NCI-H1436 (cell line): Measurements from ENCODE around the gene NRG2.

Source experiments
- DNase-seq: peaks from one replicate; lab custom pipeline; 2025; lab: John Stamatoyannopoulos, UW

NRG2 gene

DNA sequence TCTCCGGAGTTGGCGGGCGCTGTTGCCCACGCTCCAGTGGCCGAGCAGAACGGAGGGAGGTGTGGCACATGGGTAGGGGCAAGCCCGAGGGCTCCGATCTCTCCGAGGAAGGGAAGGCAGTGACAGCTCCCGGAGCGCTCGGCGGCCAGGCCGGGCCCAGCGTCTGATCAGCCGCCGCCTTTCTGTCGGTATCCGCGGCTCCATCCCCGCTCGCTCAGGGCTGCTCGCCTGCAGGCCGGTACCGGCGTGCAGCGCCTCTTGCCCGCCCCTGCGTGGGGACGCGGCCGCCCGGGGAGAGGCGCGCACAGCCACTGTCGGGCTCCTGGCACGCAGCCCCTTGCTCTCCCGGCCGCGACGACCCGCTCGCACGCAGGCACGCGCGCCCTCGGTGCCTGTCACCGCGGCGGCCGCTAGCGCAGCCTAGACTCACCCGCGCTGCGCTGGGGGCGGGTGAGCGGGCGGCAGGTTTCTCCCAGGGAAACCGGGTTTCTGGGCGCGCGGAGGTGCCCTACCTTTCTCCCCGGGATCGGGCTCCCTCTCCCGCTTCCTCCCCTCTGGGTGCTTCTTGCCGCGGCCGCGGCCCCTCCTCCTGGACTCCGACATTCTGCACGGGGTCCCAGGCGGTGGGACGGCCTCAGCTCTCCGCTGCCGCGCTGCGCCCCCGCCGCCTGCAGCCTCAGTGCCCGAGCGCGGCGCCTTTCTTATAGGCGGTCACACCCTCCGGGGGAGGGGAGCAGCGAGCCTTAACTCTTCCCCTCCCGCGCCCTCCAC, 139.1 kb downstream of the NRG2 start:
- DNase-seq: no peak

DNA sequence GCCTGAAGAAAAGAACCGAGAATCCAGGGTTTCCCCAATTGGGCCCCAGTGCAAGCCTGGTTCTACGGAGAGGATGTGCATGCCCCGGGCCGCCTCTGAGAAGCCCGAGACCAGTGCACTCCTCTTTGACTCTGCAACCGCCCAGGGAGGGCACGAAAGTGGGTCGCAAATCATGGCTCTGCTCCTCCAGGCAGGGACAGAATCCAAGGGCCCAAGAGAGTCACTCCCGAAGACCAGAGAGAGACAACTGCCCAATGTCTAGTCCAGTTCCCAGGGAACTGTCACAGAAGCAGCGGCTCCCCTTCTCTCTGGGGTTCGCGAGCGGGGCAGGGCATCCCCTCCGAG, 139.7 kb downstream of the NRG2 start:
- DNase-seq: no peak

DNA sequence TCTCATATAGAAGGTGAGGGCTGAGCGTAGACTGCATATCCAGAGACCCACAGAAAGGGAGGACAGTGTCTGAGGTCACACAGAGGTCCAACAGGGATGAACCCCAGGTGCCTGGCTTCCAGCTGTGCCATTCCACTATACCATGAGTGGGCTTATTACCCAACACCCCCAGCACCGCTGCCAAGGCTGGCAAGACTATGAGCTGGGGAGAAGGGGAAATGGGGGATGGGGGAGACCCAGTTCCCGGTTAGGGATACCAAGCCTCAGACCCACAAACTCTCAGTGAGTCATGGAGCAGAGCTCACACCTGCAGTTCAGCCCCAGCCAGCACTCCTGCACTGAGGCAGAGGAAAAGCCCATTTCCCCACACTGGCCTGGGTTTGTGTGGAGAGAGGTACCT, 141.1 kb downstream of the NRG2 start:
- DNase-seq: no peak

- DNase-seq: no peak
These were observed 141.9 kb downstream of the NRG2 start for GRCh38 chr5:139901251-139901575.

DNA sequence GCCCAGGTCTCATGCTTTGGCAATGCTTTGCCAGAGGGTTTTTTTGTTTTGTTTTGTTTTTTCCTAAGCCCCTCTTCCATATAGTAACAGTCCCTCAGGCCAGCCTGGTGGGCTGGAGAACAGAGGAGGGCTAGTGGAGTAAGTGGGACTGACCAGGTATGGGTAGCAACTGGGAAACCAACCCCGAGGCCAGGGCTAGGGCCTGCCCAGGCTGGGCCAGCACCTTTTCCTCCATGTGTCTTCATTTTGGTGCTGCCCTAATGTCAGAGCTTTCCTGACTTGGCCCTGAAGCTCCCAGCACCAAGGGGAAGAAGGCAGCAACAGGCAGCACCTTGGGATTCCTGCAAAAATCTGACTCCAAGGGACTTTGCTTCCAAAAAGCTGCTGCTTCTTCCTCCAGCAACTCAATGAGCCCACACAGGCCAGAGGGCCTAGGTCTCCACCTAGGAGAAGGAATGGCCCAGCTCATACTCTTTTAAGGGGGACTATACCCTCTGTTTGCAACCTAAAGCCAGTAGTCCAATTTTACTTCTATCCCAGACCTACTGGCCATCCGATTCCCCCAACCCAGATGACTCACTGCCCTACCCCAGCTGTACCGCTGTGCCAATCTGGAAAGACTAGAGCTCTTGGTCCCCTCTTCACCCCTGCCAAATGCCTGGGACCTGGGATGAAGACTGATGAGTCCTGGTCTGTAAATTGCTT, 142.4 kb downstream of the NRG2 start:
- no peak for DNase-seq

DNA sequence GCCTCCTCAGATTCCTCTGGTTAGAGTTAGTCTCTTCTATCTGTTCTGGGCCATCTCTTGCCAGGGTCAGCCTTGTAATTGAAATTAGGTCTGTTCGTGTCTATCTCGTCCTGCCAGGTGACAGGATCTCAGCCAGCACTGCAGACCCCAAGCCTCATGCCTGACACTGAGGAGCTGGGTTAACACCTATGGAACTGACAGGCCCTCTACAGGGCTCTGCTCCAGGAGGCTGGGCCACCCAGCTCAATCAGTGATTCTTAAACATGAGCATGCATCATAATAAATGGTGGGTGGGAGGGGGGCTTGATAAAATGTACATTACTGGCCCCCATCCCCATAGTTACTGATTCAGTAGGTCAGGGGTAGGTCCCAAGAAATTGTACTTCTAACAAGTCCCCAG, 144.1 kb downstream of the NRG2 start:
- no peak for DNase-seq

DNA sequence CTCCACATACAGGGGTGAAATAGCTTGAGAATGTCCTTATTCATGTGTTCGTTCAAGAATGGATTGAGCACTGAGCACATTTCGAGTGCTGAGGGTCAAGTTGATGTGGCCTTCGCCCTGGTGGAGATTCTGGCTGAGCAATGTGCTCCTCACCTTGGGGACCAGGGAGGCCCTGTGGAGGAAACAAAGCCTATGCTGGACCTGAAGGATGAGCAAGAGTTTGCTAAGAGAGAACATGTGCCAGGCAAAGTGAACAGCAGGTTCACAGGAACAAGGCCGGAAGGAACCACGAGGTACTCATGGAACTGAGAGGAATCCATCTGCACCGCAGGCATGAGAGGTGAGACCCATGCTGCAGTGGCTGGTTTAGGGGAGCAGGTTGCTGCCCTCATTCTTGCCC, 145.1 kb downstream of the NRG2 start:
- no peak for DNase-seq

GRCh38 chr5:139897342-139897741, 145.8 kb downstream of the NRG2 start:
- DNase-seq: no peak

GRCh38 chr5:139896718-139897117, 146.4 kb downstream of the NRG2 start:
- no peak for DNase-seq

GRCh38 chr5:139895647-139896046, 147.5 kb downstream of the NRG2 start:
- no peak for DNase-seq

DNA sequence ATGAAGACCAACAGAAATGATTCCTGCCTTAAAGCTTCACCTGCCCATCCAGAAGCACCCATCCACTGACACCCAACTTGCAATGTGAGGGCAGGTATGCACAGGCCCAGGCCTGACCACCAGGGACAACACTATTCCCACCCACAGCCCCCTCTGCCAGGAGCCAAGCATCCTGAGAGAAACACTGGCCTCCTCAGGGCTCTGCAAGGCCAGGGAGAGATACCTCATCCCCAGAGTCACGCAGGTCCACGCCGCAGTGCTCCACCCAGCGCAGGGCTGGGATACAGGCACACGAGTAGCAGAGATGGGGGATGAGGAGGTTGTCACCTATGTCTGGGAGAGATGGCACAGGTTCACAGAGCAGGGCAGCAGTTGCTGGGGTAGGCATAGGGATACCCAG, 148.1 kb downstream of the NRG2 start:
- DNase-seq: no peak

DNA sequence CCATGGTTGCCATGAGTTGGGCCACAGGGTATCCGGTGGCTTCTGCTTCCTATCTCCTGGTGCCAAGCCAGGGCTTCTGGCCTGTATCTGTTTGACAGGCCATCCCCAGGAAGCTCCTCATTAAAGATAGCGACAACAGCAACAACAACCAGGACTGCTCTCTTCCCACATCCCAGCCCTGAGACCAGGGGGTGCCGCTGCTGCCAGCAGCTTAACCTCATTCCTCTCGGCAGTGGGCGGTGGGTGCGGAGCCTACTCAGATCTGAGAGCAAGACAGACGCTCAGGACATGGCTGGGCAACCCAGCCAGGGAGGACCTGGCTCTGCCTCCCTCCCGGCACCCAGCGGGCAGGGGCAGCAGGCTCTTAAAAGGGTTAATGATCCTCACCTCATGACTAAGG, 149.2 kb downstream of the NRG2 start:
- DNase-seq: no peak

DNA sequence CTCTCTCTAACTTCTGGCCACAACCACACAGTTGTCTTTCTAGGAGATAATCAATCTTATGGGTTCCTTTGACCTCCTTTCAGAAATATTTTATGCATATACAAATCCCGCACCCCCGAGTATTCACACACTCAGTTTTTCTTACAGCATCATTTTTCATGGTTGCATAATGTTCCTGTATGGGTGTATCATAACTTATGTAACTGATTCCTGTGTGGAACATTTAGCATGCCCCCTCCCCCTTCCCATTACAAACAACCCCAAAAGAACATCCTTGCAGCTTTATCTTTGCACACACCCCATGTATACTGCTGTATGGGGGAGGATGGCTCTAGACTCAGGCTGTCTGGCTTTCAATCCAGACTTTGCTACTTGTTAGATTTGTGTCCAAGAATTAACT, 153.7 kb downstream of the NRG2 start:
- no peak for DNase-seq

DNA sequence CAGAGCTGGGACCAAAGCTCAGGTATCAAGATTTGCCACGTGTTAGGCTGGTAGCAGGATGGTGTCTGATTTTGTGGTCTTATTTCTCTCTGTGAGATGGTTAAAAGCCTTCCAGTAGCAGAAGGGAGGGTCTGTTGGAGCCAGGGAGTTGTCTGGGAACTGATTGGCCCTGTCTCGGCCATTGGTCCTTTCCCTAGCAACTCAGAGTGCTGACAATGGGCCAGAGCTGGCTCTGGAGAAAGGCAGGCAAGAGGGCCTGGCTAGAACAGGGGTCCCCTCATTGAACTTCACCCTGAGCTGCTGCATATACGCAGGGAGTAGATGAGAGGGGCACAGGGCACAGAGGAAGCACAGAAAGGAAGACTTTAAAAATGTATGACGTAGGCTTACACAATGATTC, 154.7 kb downstream of the NRG2 start:
- no peak for DNase-seq

DNA sequence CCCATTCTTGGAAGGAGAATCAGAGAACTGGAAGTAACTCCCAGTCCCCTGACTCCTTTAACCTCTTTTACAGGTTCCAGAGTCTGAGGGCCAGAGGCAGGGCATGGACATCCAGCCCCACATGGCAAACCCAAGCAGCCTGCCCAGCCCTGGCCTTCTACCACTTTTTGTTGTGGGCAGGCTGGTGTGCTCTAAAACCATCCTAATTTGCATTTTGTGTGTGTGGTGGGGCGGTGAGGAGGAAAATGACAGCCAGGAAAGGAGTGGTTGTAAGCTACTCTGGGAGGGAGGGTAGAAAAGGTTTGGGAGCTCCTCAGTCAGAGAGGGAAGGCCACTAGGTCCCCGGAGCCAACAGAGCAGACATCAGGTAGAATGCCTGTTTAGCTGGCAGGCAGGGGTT, 156.9 kb downstream of the NRG2 start:
- no peak for DNase-seq

GRCh38 chr5:139885857-139886208, 157.3 kb downstream of the NRG2 start:
- no peak for DNase-seq

GRCh38 chr5:139885172-139885856, 157.8 kb downstream of the NRG2 start:
- DNase-seq: no peak

DNA sequence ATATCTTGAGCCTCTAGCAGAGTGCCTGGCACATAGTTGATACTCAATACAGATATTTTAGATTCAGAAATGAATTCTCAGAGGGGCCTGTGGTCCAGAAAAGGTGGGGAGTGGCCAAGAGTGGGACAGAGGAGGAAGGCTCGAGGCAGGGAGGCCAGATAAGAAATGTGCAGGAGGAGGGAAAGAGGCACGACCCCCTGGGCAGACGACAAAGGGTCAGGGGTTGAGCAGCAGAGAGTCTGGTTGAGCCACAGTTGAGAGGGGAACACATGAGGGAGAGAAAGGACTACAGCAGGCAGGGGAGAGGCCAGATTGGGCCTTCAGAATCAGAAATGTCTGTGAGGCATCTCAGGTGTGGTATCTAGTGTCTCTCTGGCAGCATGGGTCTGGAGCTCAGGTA, 158.4 kb downstream of the NRG2 start:
- no peak for DNase-seq

- no peak for DNase-seq
These were observed 159.0 kb downstream of the NRG2 start for GRCh38 chr5:139884144-139884543.

DNA sequence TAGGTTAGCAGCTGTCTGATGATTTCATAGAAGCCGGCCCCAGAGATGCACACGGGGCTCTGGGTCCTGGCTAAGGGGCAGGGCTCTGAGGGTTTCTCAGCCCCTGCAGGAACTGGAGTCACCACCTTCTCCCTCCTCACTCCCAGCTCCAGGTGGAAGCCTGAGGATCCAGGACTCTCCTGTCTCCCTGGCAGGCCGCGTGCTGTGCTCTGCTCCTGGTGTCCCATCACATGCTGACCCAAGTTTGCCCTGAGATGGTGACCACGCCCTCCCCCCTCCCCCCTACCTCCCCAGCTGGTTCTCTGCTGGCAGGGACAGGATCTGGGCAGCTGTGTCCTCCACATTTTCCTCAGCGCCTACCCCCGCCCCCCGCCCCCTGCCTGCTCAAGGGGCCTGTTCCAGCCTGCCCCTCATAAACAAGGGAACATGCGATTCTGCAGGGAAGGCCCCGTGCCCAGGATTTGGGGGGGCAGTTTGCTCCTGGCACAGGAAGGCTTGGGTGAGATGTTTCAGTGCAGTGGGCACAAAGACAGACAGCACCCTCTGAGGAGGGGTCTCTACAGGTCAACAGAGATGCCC, 160.0 kb downstream of the NRG2 start:
- no peak for DNase-seq

DNA sequence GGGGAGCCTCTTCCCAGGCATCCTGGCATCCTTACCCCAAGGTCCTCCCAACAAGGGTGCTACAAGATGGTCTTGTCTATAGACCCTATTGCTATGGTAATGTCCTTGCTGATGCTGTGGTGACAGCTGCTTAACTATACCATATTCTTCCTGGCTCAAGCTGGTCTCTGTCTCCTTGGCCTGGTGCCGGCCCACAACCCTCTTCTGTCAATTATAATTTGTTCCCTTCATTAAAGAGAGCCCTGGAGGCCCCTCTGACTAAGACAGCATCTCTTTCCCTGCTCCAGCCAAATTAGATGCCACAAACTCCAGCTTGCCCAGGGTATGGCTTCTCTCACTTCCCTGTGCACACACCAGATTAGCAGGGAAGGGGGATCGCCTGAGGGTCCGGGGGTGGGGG, 160.8 kb downstream of the NRG2 start:
- DNase-seq: no peak

DNA sequence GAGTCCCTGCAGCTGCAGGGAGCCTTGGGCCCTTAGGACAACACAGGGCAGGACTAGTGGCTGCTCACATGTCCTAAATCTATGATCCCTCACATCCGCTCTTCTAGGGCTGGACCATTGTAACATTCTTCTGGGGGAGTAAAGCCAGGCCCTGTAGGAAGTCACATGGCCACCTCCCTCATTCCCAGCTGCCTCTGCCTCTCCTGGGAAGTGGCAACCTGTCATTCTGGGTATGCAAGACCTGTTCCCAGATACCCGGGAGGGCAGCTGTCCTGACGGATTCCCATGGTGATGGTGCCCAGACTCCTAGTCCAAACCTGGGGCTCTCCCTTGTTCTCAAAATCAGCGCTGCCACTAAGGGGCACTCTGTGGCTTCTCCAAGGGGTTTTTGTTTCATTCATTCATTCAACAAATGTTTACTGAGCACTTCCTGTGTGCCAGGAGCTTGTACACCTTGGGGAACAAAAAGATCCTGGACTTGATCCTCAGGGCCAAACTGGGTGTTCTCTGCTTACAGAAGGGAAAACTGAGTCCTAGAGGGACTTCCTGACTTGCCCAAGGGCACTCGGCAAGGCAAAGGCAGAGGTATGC, 161.9 kb downstream of the NRG2 start:
- no peak for DNase-seq
